Measurements from ENCODE around the gene SKI. TPM values are rescaled to one million over a fixed set of nuclear protein-coding genes. Genes with fewer than 3 reads are reported as not detected.

The SKI gene
- total RNA-seq, 1 donor from 2014 or later: 55.7 TPM

DNA sequence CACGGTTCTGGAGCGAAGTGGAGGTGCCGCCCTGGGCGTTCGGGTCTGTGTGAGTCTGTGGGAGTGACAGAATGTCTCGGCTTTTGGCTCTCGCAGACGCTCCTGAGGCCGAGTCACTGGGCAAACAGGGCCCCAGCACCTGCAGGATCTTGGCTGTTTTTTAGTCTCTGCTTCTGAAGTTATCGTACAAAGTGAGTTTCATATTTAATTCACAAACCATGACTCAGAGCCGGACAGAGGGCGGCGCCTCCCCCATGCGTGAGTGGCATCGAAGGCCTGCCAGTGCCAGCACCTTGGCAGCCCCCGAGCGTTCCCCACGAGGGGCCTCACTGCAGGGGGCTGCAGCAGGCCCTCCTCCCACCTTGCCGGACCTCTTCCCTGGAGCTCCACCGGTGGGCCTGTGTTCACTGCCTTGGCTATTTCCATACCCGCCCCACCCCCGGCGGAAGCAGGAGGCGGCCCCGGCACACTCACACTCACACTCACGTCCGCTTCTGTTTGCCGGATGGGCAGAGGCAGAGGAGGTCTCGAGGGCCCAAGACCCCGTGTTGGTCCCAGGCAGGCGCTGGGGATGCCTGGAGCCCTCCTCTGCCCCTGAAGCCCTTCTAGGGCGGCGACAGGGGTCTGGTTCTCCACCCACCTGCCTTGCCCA is 106.9 kb downstream of the SKI start:
- no peaks in the 10 kb centered on the region for H3K36me3 Mint-ChIP-seq
- H3K4me3 Mint-ChIP-seq: no peak overlapping the region
- H3K27ac Mint-ChIP-seq: no peak overlapping the region
- no peaks in the 10 kb centered on the region for H3K9me3 Mint-ChIP-seq
- no peaks in the 10 kb centered on the region for H3K27me3 Mint-ChIP-seq
- TF ChIP-seq, protein P1, sequence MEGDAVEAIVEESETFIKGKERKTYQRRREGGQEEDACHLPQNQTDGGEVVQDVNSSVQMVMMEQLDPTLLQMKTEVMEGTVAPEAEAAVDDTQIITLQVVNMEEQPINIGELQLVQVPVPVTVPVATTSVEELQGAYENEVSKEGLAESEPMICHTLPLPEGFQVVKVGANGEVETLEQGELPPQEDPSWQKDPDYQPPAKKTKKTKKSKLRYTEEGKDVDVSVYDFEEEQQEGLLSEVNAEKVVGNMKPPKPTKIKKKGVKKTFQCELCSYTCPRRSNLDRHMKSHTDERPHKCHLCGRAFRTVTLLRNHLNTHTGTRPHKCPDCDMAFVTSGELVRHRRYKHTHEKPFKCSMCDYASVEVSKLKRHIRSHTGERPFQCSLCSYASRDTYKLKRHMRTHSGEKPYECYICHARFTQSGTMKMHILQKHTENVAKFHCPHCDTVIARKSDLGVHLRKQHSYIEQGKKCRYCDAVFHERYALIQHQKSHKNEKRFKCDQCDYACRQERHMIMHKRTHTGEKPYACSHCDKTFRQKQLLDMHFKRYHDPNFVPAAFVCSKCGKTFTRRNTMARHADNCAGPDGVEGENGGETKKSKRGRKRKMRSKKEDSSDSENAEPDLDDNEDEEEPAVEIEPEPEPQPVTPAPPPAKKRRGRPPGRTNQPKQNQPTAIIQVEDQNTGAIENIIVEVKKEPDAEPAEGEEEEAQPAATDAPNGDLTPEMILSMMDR (conservative IDR thresholded peaks at IDR 0.05): no peak
- DNase-seq (ENCODE audit: extremely low spot score, unreplicated experiment): no peak
- H3K4me1 Mint-ChIP-seq (ENCODE audit: unreplicated experiment): peaks cover 7% of the 10 kb centered on the region

DNA sequence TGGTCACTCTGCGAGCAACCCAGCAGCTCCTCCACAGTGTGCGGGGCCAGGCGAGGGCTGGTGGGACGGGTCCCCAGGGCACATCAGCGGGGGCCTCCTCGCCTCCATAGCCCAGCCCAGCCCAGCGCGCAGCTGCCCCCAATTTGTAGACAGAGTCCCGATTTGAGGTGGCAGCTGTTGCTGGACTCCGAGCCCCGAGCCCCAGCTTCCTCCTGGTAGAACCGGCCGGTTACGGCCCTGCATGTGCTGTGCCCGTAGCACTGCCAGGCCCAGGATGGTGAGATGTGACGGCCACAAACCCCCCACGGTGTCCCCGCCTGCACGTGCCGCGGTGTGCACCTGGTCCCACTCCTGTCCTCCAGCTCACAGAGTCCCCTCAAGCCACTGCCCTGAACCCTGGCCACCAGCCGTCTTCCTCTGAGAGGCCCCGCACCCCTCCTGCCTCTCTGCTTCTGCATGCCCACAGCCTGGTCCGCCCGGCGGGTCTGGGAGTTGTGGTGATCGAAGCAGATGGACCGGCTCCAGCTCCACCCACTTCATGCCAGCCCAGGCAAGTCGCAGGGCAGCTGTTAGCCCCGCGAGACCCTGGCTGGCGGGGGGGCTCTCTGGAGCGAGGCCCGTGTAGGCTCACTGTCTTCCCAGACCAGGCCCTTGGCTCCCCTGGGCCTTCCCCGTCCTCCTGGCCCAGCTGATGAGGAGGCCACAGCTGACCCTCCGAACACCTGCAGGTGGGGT is 107.8 kb downstream of the SKI start:
- no peak for DNase-seq (ENCODE audit: extremely low spot score, unreplicated experiment)
- no peaks in the 10 kb centered on the region for H3K9me3 Mint-ChIP-seq
- H3K27me3 Mint-ChIP-seq: no peaks in the 10 kb centered on the region
- no peaks in the 10 kb centered on the region for H3K36me3 Mint-ChIP-seq
- H3K4me1 Mint-ChIP-seq (ENCODE audit: unreplicated experiment): peaks cover under 1% of the 10 kb centered on the region
- TF ChIP-seq, protein P1 (conservative IDR thresholded peaks at IDR 0.05): no peak
- H3K27ac Mint-ChIP-seq: no peak overlapping the region
- no peak overlapping the region for H3K4me3 Mint-ChIP-seq

GRCh38 chr1:2336499-2336898 is 108.4 kb downstream of the SKI start:
- H3K4me1 Mint-ChIP-seq (ENCODE audit: unreplicated experiment): no peaks in the 10 kb centered on the region
- no peak overlapping the region for H3K27ac Mint-ChIP-seq
- H3K27me3 Mint-ChIP-seq: no peaks in the 10 kb centered on the region
- TF ChIP-seq, protein P1 (conservative IDR thresholded peaks at IDR 0.05): no peak
- no peak for DNase-seq (ENCODE audit: extremely low spot score, unreplicated experiment)
- no peaks in the 10 kb centered on the region for H3K36me3 Mint-ChIP-seq
- H3K9me3 Mint-ChIP-seq: no peaks in the 10 kb centered on the region
- H3K4me3 Mint-ChIP-seq: no peak overlapping the region

- no peak overlapping the region for H3K4me3 Mint-ChIP-seq
- TF ChIP-seq, protein P1 (conservative IDR thresholded peaks at IDR 0.05): no peak
- no peaks in the 10 kb centered on the region for H3K4me1 Mint-ChIP-seq (ENCODE audit: unreplicated experiment)
- no peaks in the 10 kb centered on the region for H3K36me3 Mint-ChIP-seq
- no peak overlapping the region for H3K27ac Mint-ChIP-seq
- H3K27me3 Mint-ChIP-seq: no peaks in the 10 kb centered on the region
- no peaks in the 10 kb centered on the region for H3K9me3 Mint-ChIP-seq
- DNase-seq (ENCODE audit: extremely low spot score, unreplicated experiment): no peak
These were observed 109.0 kb downstream of the SKI start for GRCh38 chr1:2337081-2337480.

GRCh38 chr1:2337501-2337900 is 109.4 kb downstream of the SKI start:
- H3K27me3 Mint-ChIP-seq: no peaks in the 10 kb centered on the region
- TF ChIP-seq, protein P1 (conservative IDR thresholded peaks at IDR 0.05): no peak
- DNase-seq (ENCODE audit: extremely low spot score, unreplicated experiment): no peak
- no peak overlapping the region for H3K27ac Mint-ChIP-seq
- no peak overlapping the region for H3K4me3 Mint-ChIP-seq
- H3K4me1 Mint-ChIP-seq (ENCODE audit: unreplicated experiment): no peaks in the 10 kb centered on the region
- H3K9me3 Mint-ChIP-seq: no peaks in the 10 kb centered on the region
- no peaks in the 10 kb centered on the region for H3K36me3 Mint-ChIP-seq
